OCI-LY1 (cell line): ENCODE data around the gene CEP85.

Experiments used
- H2AFZ ChIP-seq: fragments of 200-600 bp; sonication (generic), shearing (Covaris generic); 2 replicates; pipeline ENCODE4 v1.6.0; 2014; ENCODE audit warnings: antibody characterized with exemption, mild to moderate bottlenecking, low read length
- H3F3A ChIP-seq: fragments of 200-600 bp; sonication (generic), shearing (Covaris generic); 2 replicates; pipeline ENCODE4 v1.6.0; 2014; ENCODE audit warnings: mild to moderate bottlenecking, antibody characterized with exemption, low read length, moderate library complexity; ENCODE audit not compliant: insufficient read depth
- H3K27ac ChIP-seq: fragments of 200-600 bp; sonication (generic); 2 replicates; pipeline ENCODE4 v1.5.1; 2014; ENCODE audit warnings: low read length, mixed run types, mild to moderate bottlenecking, low read depth; ENCODE audit not compliant: poor library complexity, severe bottlenecking
- H3K27me3 ChIP-seq: fragments of 200-600 bp; sonication (generic); 2 replicates; pipeline ENCODE4 v1.6.0; 2014; ENCODE audit warnings: antibody characterized with exemption, mild to moderate bottlenecking, low read length, moderate library complexity; ENCODE audit not compliant: insufficient read depth
- H3K36me3 ChIP-seq: fragments of 200-600 bp; sonication (generic); 2 replicates; pipeline ENCODE4 v1.6.1; 2014; ENCODE audit warnings: mild to moderate bottlenecking, antibody characterized with exemption, low read length, moderate library complexity, mixed read lengths; ENCODE audit not compliant: insufficient read depth
- H3K4me1 ChIP-seq: fragments of 200-600 bp; sonication (generic); 2 replicates; pipeline ENCODE4 v1.5.1; 2014; ENCODE audit warnings: mild to moderate bottlenecking, low read length, moderate library complexity; ENCODE audit not compliant: insufficient read depth, severe bottlenecking
- H3K4me2 ChIP-seq: fragments of 200-600 bp; sonication (generic), shearing (Covaris generic); 2 replicates; pipeline ENCODE4 v1.6.1; 2014; ENCODE audit warnings: low read length
- H3K4me3 ChIP-seq: fragments of 200-600 bp; sonication (generic); 2 replicates; pipeline ENCODE4 v1.5.1; 2014; ENCODE audit warnings: low read length, low read depth, mild to moderate bottlenecking, mixed read lengths; ENCODE audit not compliant: poor library complexity, severe bottlenecking
- H3K79me2 ChIP-seq: fragments of 200-600 bp; shearing (Covaris generic); 2 replicates; pipeline ENCODE4 v1.6.1; 2016; ENCODE audit warnings: mixed run types, low read length, mixed read lengths; ENCODE audit not compliant: insufficient read depth
- H3K9ac ChIP-seq: fragments of 200-600 bp; sonication (generic), shearing (Covaris generic); 2 replicates; pipeline ENCODE4 v1.6.1; 2014; ENCODE audit warnings: mild to moderate bottlenecking, low read length, mixed read lengths
- H3K9me2 ChIP-seq: fragments of 200-600 bp; sonication (generic), shearing (Covaris generic); 2 replicates; pipeline ENCODE4 v1.6.1; 2014; ENCODE audit warnings: low read depth, mild to moderate bottlenecking, low read length, mixed read lengths
- H3K9me3 ChIP-seq: fragments of 200-600 bp; shearing (Covaris generic); 2 replicates; pipeline ENCODE4 v1.6.1; 2014; ENCODE audit warnings: low read length, mixed read lengths
- H4K20me1 ChIP-seq: fragments of 200-600 bp; sonication (generic), shearing (Covaris generic); 2 replicates; pipeline ENCODE4 v1.6.0; 2016; ENCODE audit warnings: mild to moderate bottlenecking, low read length; ENCODE audit not compliant: insufficient read depth
- EZH2 ChIP-seq: fragments of 200-600 bp; sonication (generic), shearing (Covaris generic); IDR thresholded peaks from 2 replicates; pipeline ENCODE4 v1.8.0; 2017; ENCODE audit warnings: borderline replicate concordance, mixed run types, mild to moderate bottlenecking, antibody characterized with exemption, low read length, moderate library complexity, mixed read lengths
- TF ChIP-seq, protein P1 (sequence below): fragments of 200-600 bp; sonication (generic), shearing (Covaris generic); IDR thresholded peaks from 2 replicates; pipeline ENCODE4 v1.5.1; 2017; ENCODE audit warnings: mild to moderate bottlenecking, antibody characterized with exemption, low read length, moderate library complexity, mixed read lengths

Gene CEP85

DNA sequence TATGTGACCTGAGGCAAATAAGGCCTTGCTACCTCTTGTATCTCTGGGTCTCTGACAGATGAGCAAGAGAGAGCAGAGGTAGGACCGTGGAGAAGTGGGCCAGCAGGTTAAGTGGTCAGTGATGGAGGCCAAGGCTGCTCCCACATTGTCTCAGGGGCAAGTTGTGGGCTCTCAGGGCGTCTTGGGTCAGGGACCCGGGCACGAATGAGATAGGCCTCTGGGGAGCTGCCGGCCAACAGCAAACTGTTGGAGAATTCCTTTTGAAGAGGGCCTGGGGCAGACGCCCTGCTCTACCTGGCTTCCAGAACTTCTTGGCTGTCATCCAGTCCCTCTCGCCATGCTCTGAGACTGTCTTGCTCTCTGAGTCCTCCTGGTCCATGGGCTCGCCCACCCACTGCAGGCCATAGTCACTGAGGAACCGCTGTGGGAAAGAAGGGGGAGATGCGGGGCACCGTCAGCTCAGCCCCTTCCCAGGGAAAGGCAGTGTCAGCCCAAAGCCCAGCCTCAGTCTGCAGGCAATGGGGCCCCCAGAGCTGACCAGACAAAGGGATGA lies 60.0 kb downstream of the CEP85 start:
- Histone ChIP-seq H3K79me2 (no peaks in the 10 kb centered on the region), H3K4me2 (no peak overlapping the region), H3K36me3 (peaks cover 35% of the 10 kb centered on the region; the same call in 1 of the 2 replicates), H3F3A (peaks cover 5% of the 10 kb centered on the region; the same call in 1 of the 2 replicates), H3K4me3 (no peak overlapping the region), H3K4me1 (peaks cover 47% of the 10 kb centered on the region), H4K20me1 (no peaks in the 10 kb centered on the region), H3K9me3 (no peaks in the 10 kb centered on the region), H2AFZ (no peak overlapping the region), H3K27me3 (no peaks in the 10 kb centered on the region), H3K9me2 (no peaks in the 10 kb centered on the region), H3K9ac (no peak overlapping the region), H3K27ac (no peak overlapping the region)
- no peak for TF ChIP-seq EZH2
- TF ChIP-seq, protein P1, sequence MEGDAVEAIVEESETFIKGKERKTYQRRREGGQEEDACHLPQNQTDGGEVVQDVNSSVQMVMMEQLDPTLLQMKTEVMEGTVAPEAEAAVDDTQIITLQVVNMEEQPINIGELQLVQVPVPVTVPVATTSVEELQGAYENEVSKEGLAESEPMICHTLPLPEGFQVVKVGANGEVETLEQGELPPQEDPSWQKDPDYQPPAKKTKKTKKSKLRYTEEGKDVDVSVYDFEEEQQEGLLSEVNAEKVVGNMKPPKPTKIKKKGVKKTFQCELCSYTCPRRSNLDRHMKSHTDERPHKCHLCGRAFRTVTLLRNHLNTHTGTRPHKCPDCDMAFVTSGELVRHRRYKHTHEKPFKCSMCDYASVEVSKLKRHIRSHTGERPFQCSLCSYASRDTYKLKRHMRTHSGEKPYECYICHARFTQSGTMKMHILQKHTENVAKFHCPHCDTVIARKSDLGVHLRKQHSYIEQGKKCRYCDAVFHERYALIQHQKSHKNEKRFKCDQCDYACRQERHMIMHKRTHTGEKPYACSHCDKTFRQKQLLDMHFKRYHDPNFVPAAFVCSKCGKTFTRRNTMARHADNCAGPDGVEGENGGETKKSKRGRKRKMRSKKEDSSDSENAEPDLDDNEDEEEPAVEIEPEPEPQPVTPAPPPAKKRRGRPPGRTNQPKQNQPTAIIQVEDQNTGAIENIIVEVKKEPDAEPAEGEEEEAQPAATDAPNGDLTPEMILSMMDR, result no peak

DNA sequence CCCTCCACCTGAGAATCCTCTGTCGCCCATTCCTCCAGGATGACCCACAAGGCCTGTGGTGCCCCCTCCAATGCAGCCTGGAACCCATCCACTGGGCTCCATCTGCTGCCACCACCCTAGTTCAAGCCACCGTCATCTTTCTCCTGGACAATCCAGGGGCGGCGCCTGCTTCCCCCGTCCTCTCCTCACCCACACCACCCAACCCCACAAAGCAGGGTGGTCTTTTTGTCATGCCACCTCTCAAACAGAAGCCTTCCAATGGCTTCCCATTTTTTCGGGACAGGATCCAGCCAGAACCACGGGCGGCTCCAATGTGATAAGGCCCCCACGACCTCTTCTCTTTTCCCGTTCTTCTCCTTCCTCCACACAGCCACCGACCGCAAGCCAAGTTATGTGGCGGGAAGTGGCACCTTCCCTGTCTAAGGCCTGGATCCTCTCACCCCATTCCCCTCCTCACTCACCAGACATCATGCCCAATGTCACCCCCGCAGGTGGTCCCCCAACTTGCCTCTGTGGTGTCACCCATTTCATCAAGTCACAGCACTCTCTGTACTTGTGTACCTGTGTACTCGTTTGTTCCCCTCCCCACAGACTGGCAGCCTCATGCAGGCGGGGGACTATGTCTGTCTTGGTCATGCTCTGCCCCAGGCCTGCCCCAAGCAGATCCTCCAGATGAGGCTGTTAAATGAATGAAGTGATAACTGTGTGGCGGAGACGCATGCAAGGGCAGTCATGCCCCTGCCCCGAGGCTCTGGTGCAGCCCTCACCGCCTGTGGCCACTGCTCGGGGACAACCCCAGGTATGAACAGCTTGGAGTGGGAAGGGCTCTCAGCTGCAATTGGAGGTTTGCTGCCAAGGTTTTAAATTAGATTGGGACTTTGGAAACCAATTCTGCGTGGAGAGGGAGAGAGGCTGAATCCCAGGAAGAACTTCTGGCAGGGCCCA lies 61.5 kb downstream of the CEP85 start:
- no peak overlapping the region for H3K4me2 ChIP-seq
- no peak overlapping the region for H3K27ac ChIP-seq
- H3K9me3 ChIP-seq, result no peaks in the 10 kb centered on the region
- H3K79me2 ChIP-seq, result no peaks in the 10 kb centered on the region
- peaks cover 47% of the 10 kb centered on the region for H3K4me1 ChIP-seq
- H2AFZ ChIP-seq, result no peak overlapping the region
- H3K9me2 ChIP-seq, result no peaks in the 10 kb centered on the region
- H3K4me3 ChIP-seq, result no peak overlapping the region
- no peaks in the 10 kb centered on the region for H3K27me3 ChIP-seq
- H4K20me1 ChIP-seq, result no peaks in the 10 kb centered on the region
- TF ChIP-seq EZH2, result no peak
- TF ChIP-seq, protein P1, result no peak
- H3K9ac ChIP-seq, result no peak overlapping the region
- H3F3A ChIP-seq, result peaks cover under 1% of the 10 kb centered on the region; the same call in 1 of the 2 replicates
- peaks cover 35% of the 10 kb centered on the region; the same call in 1 of the 2 replicates for H3K36me3 ChIP-seq

DNA sequence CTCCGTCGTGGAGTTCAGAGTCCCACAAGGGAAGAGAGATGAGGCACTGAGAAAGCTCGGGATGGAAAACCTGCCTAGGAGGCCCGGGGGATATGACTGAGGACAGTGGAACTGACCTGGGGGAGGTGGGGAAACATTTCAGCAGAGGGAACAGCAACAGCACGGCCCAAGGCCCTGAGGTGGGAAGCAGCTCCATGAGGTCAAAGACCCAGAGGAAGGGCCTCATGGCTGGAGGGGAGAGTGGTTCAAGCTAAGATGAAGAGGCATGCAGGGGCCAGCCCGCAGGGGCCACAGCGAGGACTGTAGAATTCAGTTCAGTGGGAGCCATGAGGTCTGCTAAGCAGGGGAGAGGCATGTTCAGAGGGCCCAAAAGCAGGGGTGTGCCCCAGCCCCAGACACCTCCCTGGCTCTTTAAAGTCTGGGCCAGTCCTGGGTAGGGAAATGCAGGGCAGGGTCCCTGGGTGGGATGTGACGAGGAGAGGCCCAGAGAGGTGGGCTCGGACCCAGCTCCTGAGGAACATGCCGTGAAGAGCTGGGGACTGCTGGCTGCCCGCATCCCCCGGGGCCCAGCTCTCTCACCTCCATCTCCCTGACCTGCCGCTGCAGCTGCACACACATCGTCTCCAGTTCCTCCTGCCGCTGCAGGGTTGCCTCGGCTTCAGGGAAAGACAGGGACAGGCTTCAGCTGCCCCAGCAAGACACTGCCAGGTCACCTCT lies 62.5 kb downstream of the CEP85 start:
- Histone ChIP-seq H3K4me1 (peaks cover 47% of the 10 kb centered on the region), H3K9me2 (no peaks in the 10 kb centered on the region), H3K27ac (no peak overlapping the region), H3K27me3 (no peaks in the 10 kb centered on the region), H3K9me3 (no peaks in the 10 kb centered on the region), H3K9ac (no peak overlapping the region), H3K4me3 (no peak overlapping the region), H4K20me1 (no peaks in the 10 kb centered on the region), H3K79me2 (no peaks in the 10 kb centered on the region), H3K4me2 (no peak overlapping the region), H2AFZ (no peak overlapping the region), H3K36me3 (peaks cover 45% of the 10 kb centered on the region; the same call in 1 of the 2 replicates), H3F3A (no peaks in the 10 kb centered on the region)
- TF ChIP-seq, protein P1, result no peak
- TF ChIP-seq EZH2, result no peak
